ENCODE data around the gene IGSF21.

IGSF21 gene

DNA sequence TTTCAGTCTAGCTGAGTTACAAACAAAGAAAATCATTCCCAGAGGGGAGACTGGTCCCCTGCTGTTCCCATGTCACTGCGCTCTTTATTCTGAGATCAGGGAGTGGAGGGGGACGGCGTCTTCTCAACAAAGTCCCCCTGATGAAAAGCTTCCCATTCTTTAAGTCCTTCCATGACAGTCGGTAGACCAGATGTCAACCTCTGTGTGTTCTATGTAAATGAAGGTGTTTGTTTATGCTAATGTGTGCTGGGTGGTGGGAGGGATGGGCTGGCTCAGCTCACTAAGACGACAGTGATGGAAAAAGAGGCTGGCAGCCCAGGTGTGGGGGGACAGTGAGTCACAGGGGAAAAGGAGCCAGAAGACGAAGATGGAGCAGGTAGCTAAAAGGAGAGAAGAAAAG lies 225.0 kb downstream of the IGSF21 start:
- Histone ChIP-seq H3K4me3 (no peak overlapping the region), H3K9me3 (ENCODE audit: low read depth, low read length) (no peaks in the 10 kb centered on the region), H3K9ac (ENCODE audit: insufficient read length) (no peak overlapping the region), H3K36me3 (ENCODE audit: insufficient read depth, low read length) (no peaks in the 10 kb centered on the region), H3K27ac (no peak overlapping the region)
- DNase-seq (ENCODE audit: low read depth, low spot score) = no peak
- TF ChIP-seq FOXP2 (optimal IDR thresholded peaks at IDR 0.05; ENCODE audit: control extremely low read depth, extremely low read length, insufficient read depth) (no peak), EZH2 (IDR thresholded peaks at IDR 0.05) (no peak), POLR2AphosphoS5 (IDR thresholded peaks at IDR 0.05; ENCODE audit: borderline replicate concordance, low read depth, low read length) (no peak)

DNA sequence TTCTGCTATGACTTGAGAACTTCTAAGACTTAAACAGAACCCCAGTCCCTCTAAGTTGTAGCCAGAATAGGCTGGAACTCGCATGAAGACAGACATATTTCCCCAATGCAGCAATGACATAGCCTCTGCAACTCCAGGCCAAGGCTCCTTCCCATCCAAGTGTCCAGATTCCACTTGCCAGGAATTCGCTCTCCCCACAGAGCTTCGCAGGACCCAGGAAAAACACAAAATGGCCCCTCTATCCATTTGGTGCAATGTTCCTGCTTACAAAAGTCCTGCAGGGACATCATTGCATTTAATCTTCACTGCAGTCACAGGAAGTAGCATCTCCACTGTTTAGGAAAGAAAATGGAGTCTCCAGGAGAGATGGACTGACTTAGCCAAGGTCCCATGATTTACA lies 225.6 kb downstream of the IGSF21 start:
- Histone ChIP-seq H3K4me3 (no peak overlapping the region), H3K9me3 (ENCODE audit: low read depth, low read length) (no peaks in the 10 kb centered on the region), H3K36me3 (ENCODE audit: insufficient read depth, low read length) (no peaks in the 10 kb centered on the region), H3K27ac (no peak overlapping the region), H3K9ac (ENCODE audit: insufficient read length) (no peak overlapping the region)
- TF ChIP-seq EZH2 (IDR thresholded peaks at IDR 0.05) (no peak), POLR2AphosphoS5 (IDR thresholded peaks at IDR 0.05; ENCODE audit: borderline replicate concordance, low read depth, low read length) (no peak), FOXP2 (optimal IDR thresholded peaks at IDR 0.05; ENCODE audit: control extremely low read depth, extremely low read length, insufficient read depth) (no peak)
- no peak for DNase-seq (ENCODE audit: low read depth, low spot score)

DNA sequence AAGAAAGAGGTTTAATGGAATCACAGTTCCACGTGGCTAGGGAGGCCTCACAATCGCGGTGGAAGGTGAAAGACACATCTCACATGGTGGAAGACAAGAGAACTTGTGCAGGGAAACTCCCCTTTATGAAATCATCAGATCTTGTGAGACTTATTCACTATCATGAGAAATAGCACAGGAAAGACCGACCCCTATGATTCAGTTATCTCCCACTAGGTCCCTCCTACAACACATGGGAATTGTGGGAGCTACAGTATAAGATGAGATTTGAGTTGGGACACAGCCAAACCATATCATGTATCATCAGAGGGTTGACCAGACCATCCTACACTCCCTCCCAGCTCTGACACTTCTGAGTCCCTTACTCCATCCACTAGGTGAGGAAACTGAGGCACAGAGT lies 229.2 kb downstream of the IGSF21 start:
- Histone ChIP-seq H3K9me3 (ENCODE audit: low read depth, low read length) (no peaks in the 10 kb centered on the region), H3K36me3 (ENCODE audit: insufficient read depth, low read length) (no peaks in the 10 kb centered on the region), H3K4me3 (no peak overlapping the region), H3K9ac (ENCODE audit: insufficient read length) (no peak overlapping the region), H3K27ac (no peak overlapping the region)
- no peak for TF ChIP-seq FOXP2 (optimal IDR thresholded peaks at IDR 0.05; ENCODE audit: control extremely low read depth, extremely low read length, insufficient read depth)
- no peak for TF ChIP-seq EZH2 (IDR thresholded peaks at IDR 0.05)
- no peak for TF ChIP-seq POLR2AphosphoS5 (IDR thresholded peaks at IDR 0.05; ENCODE audit: borderline replicate concordance, low read depth, low read length)
- DNase-seq (ENCODE audit: low read depth, low spot score) = no peak

DNA sequence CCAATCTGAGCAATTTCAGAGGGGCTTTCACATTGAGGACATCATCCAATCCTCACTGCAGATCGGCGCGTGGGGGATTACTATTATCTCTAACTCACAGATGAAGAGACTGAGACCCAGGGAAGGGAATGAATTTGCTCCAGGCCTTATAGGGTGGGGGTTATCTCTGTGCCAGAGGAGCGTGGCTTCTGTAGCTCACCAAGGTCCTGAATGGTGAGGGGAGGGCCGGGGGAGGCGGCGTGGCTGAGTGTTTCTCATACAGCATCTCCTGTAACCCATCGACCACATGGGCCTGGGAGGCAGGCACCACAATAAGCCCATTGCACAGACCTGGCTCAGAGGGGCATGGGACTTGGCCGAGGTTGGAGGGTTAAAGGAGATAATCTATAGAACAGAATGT lies 230.2 kb downstream of the IGSF21 start:
- peaks cover 2% of the 10 kb centered on the region; the same call in 1 of the 2 replicates for H3K36me3 ChIP-seq (ENCODE audit: insufficient read depth, low read length)
- TF ChIP-seq FOXP2 (optimal IDR thresholded peaks at IDR 0.05; ENCODE audit: control extremely low read depth, extremely low read length, insufficient read depth) = no peak
- no peak for TF ChIP-seq EZH2 (IDR thresholded peaks at IDR 0.05)
- no peak for TF ChIP-seq POLR2AphosphoS5 (IDR thresholded peaks at IDR 0.05; ENCODE audit: borderline replicate concordance, low read depth, low read length)
- H3K4me3 ChIP-seq = no peak overlapping the region
- H3K9me3 ChIP-seq (ENCODE audit: low read depth, low read length) = no peaks in the 10 kb centered on the region
- DNase-seq (ENCODE audit: low read depth, low spot score) = no peak
- no peak overlapping the region for H3K27ac ChIP-seq
- no peak overlapping the region for H3K9ac ChIP-seq (ENCODE audit: insufficient read length)

DNA sequence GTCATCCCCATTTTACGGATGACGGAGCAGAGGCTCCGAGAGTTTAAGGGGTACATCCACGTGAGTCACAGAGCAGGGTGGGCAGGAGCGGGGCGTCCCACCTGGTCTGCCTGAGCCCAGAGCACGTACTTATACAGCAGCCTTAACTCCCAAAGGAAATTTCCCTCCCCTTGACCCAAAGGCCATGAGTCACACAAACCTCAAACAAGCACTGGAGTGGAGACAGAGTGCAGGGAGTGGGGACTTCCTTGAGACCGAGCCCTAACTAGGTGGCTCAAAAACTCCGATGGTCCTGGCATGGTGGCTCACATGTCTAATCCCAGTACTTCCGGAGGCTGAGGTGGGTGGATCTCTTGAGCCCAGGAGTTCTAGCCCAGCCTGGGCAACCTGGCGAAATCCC lies 231.6 kb downstream of the IGSF21 start:
- TF ChIP-seq POLR2AphosphoS5 (IDR thresholded peaks at IDR 0.05; ENCODE audit: borderline replicate concordance, low read depth, low read length) (no peak), FOXP2 (optimal IDR thresholded peaks at IDR 0.05; ENCODE audit: control extremely low read depth, extremely low read length, insufficient read depth) (no peak), EZH2 (IDR thresholded peaks at IDR 0.05) (no peak)
- no peak for DNase-seq (ENCODE audit: low read depth, low spot score)

DNA sequence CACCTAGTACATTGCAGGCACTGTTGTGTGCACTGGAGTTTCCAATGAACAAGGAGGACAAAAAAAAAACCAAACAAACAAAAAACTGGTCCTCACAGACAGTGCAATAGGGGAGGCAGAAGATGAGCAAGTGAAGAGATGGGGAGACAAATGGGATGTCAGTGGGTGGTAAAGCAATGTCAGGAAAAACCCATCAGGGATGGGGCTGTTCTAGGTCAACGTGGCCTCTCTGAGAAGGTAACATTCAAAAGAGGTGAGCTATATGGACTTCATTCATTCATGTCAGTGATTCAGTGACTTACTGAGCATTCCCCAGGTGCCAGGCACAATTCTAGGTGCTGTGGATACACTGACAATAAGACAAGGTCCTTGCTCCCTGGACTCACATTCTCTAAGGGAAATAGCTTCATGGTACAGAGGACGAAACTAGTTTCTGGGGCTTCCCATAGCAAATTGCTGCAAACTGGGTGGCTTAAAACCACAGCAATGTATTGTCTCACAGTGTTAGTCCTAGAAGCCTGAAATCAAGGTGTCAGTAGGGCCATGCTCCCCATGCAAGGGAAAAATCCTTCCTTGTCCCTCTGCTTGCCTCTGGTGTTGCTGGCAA lies 232.7 kb downstream of the IGSF21 start:
- no peak overlapping the region for H3K9ac ChIP-seq (ENCODE audit: insufficient read length)
- H3K4me3 ChIP-seq = no peak overlapping the region
- no peak for DNase-seq (ENCODE audit: low read depth, low spot score)
- no peak overlapping the region for H3K27ac ChIP-seq
- no peak for TF ChIP-seq FOXP2 (optimal IDR thresholded peaks at IDR 0.05; ENCODE audit: control extremely low read depth, extremely low read length, insufficient read depth)
- no peak for TF ChIP-seq EZH2 (IDR thresholded peaks at IDR 0.05)
- TF ChIP-seq POLR2AphosphoS5 (IDR thresholded peaks at IDR 0.05; ENCODE audit: borderline replicate concordance, low read depth, low read length) = no peak
- H3K36me3 ChIP-seq (ENCODE audit: insufficient read depth, low read length) = peaks cover 9% of the 10 kb centered on the region
- no peaks in the 10 kb centered on the region for H3K9me3 ChIP-seq (ENCODE audit: low read depth, low read length)

More for the DNA sequence above, 231.6 kb downstream of the IGSF21 start:
- Histone ChIP-seq H3K36me3 (ENCODE audit: insufficient read depth, low read length) (peaks cover 9% of the 10 kb centered on the region), H3K9me3 (ENCODE audit: low read depth, low read length) (no peaks in the 10 kb centered on the region), H3K4me3 (no peak overlapping the region), H3K9ac (ENCODE audit: insufficient read length) (no peak overlapping the region), H3K27ac (no peak overlapping the region)

DNA sequence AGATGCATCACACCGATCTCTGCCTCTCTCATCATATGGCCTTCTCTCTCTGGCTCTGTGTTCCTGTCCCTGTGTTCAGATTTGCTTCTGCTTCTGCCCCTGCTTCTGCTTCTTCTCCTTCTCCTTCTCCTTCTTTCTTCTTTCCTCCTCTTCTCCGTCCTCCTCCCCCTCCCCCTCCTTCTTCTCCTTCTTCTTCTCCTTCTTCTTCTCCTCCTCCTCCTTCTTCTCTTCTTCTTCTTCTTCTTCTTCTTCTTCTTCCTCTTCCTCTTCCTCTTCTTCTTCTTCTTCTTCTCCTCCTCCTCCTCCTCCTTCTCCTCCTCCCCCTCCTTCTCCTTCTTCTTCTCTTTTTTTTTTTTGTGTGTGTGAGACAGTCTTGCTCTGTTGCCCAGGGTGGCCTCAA lies 233.2 kb downstream of the IGSF21 start:
- TF ChIP-seq FOXP2 (optimal IDR thresholded peaks at IDR 0.05; ENCODE audit: control extremely low read depth, extremely low read length, insufficient read depth) = no peak
- Histone ChIP-seq H3K4me3 (no peak overlapping the region), H3K9ac (ENCODE audit: insufficient read length) (no peak overlapping the region), H3K36me3 (ENCODE audit: insufficient read depth, low read length) (peaks cover 9% of the 10 kb centered on the region), H3K9me3 (ENCODE audit: low read depth, low read length) (no peaks in the 10 kb centered on the region), H3K27ac (no peak overlapping the region)
- DNase-seq (ENCODE audit: low read depth, low spot score) = no peak

DNA sequence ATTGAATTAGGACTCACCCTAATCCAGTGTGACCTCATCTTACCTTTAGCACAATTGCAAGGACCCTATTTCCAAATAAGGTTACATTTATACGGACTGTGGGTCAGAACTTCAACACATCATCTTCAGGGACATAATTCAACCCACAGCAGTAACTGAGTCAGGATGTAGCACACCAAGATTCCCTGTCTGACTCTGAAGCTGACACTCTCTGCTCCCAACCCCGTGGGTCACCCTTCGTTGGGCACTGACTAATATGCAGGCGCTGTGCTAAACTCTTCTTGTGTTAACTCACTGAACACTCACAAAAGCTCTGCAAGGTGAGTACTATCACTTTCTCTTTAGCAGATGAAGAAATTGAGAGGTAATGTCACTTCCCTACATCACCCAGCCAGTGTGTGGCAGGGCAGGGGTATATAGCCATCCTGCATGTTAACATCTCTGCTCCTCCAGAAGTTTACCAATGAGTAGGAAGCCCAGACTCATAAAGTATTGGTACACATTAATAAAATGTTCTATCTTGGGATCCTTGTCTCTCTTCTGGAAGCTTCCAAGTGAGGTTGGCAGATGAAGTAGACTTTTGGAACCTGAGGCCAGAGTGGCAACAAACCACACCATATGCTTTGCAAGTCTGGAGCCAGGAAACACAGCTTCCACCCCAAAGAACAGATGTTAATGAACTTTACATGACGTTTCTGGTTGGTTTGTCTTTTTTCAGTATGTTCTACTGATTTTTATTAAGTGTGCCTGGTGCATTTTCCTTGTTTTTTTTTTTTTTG lies 233.9 kb downstream of the IGSF21 start:
- no peaks in the 10 kb centered on the region for H3K9me3 ChIP-seq (ENCODE audit: low read depth, low read length)
- H3K4me3 ChIP-seq = no peak overlapping the region
- no peak for TF ChIP-seq EZH2 (IDR thresholded peaks at IDR 0.05)
- no peak for TF ChIP-seq FOXP2 (optimal IDR thresholded peaks at IDR 0.05; ENCODE audit: control extremely low read depth, extremely low read length, insufficient read depth)
- TF ChIP-seq POLR2AphosphoS5 (IDR thresholded peaks at IDR 0.05; ENCODE audit: borderline replicate concordance, low read depth, low read length) = no peak
- no peak overlapping the region for H3K9ac ChIP-seq (ENCODE audit: insufficient read length)
- peaks cover 9% of the 10 kb centered on the region for H3K36me3 ChIP-seq (ENCODE audit: insufficient read depth, low read length)
- no peak for DNase-seq (ENCODE audit: low read depth, low spot score)
- H3K27ac ChIP-seq = no peak overlapping the region

Data from SK-N-MC (cell line).